GM19025 (cell line): ENCODE results near the gene PSAPL1.

Experiments used
- ATAC-seq: cut with Tn5 transposase; IDR thresholded peaks from one replicate; pipeline ENCODE4 v1.9.1; 2021; ENCODE audit warnings: mild to moderate bottlenecking, low read depth, moderate library complexity; ENCODE audit not compliant: unreplicated experiment

Gene PSAPL1

DNA sequence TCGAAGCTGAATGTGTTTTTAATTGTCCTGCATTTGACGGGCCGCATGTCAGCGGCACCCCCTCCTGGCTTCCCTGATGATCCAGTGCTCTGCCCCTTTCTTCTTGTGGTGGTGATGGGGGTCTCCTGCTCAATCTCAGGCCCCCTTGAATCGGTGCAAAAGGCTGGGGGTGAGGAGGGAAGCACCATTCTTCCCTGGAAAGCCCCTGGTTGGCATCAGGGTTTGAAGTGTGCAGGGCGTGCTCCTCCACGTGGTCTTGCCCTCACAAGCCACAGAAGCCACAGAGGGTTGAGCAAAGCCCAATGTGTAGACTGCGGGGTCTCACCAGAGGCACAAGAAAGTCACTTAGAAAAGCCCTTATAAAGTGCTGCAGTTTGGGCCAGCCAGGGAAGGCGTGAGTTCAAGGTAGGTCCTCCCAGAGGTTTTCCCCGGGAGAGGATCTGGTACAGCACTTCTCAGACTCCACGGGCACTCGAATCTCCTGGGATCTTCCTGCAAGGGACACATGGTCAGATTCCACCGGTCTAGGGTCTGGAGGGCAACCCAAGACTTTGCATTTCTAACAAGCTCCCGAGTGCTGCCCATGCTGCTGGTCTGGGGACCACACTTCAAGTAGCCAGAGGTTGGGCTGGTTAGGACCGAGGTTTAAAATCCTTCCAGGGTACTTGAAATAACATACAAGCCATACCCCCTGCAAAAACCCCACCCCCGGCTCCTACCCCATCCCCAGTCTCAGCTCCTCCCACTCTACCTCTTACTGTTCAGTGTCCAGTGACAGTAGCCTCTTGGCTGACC is 35.1 kb downstream of the PSAPL1 start:
- ATAC-seq = no peak

DNA sequence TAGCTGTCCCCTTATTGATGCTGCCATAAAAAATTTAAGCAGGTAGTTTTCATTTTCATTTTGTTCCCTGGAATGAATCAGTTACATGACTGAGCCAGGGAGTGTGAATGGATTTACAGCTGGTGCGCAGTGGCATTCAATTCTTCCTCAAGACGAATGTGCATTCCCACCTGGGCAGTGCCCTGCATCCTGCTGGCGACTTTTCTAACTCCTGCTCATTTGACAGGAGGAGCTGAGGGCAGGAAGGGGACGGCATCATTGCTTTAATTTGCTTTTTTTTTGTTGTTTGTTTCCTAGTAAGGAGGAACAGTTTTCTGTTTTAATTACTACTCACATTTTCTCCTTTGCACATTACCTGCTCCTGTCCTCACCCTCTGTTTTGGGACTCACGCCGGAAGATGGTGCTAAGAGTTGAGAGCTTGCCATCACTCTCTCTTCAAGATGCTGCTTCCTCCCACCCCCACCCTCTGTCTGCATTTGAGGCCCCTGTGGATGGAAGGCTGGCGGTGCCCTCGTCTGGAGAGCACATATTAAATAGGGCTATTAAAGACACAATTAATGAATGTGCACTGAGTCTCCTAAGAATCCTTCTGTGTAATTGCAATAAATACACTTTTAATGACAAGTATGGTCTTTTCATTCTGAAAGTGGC is 35.8 kb downstream of the PSAPL1 start:
- ATAC-seq = no peak

DNA sequence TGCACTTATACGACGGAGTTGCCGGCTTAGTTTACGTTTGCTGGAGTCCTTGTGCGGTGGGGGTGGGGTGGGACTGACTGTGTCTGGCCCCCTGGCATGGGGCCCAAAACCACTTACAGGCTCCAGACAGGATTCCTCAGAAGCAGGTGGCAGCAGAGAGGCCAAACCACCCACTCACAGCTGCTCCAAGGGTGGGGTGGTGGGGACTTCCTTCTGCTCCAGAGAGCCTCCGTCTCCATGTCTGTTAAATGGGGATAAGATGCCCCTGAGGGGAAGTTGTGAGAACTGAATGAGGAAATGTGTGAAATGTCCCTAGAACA is 36.7 kb downstream of the PSAPL1 start:
- ATAC-seq = no peak

DNA sequence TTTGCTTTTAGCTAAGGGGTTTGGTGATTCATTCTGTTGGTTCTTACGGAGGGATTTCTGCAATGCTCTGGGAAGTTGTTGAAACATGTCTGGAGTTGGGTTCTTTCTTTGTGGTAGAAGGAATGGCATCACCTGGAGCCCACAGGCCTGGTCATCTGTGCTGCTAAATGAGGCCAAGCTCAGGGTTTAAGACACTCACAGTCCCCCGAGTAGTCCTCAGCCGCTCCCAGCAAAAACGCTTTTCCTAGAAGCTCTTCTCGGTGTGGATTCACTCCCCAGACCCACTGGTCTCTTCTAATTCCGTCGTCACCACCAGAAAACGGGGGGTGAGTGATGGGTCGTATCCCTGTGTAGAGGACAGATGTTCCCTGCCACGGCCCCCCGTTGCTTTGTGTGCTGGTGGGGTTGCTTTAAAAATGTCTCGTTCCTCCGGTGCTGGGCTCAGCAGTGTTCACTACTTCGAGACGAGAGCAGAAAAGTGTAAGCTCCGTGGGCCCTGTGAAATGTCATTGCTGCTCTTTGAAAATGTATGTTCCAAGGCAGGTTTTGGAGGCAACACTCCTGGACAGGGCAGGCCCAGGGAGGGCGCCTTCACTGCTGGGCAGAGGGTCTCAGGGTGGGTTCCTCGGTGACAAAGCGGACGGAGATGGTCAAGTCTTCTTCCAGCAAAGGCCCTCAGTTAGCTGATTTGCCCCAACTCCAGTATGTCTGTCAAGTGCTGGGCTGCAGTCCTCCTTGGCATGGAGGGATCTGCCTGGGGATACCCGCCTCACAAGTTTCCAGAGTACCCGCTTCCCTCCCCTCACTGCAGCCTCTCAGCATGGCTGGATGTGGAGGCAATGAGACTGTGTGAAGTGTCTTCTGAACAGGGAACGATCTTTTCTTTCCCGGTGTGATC is 37.3 kb downstream of the PSAPL1 start:
- no peak for ATAC-seq

DNA sequence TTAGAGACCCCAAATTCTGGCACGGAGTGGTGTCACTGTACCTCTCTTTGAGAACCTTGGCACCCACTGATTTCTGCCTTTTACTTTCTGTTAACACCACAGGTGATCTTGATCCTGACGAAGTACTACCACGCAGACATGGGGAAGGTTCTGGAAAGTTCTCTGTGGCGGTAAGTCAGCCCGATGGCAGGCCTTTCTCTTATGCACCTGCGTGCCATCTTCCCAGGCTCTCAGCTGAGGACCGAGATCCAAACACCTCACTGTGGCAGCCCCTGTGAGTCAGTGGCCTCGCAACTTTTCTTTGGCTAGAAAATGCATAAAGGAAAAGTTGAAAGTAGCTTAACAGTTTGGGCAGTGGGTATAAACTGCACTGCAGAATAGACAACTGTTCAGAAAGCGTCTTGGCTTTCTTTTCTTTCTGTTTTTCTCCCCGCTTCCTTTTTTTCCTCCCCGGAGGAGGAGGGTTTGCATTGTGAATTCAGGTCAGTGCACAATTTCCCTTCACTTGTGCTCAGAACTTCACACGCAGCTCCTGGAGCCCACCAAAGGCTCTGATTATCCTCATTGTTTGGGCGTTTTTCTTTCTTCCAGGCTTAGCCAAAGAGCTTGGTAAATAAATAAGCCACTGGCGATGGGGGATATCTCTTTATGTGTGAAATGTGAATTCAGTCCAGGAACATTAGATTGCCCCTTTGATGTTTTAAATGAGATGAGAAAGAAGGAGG is 38.4 kb downstream of the PSAPL1 start:
- no peak for ATAC-seq

DNA sequence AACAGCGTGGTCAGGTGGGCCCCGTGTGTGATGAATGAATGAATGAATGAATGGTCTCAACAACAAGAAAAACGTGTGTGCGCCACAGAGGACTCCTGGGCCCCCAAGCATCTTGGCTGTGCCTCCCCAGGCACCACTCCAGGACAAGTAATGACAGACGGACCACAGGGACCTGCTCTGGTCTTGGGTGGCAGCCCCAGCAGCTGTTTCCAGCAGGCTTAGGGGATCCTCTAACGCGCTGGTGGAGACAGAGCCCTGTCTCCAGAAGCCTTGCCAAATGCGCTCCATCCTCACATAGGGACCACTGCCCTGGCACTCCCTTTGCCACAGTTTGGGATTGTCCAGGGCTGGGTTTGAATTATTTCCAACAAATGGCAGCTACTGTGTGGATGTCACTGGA is 39.1 kb downstream of the PSAPL1 start:
- no peak for ATAC-seq

DNA sequence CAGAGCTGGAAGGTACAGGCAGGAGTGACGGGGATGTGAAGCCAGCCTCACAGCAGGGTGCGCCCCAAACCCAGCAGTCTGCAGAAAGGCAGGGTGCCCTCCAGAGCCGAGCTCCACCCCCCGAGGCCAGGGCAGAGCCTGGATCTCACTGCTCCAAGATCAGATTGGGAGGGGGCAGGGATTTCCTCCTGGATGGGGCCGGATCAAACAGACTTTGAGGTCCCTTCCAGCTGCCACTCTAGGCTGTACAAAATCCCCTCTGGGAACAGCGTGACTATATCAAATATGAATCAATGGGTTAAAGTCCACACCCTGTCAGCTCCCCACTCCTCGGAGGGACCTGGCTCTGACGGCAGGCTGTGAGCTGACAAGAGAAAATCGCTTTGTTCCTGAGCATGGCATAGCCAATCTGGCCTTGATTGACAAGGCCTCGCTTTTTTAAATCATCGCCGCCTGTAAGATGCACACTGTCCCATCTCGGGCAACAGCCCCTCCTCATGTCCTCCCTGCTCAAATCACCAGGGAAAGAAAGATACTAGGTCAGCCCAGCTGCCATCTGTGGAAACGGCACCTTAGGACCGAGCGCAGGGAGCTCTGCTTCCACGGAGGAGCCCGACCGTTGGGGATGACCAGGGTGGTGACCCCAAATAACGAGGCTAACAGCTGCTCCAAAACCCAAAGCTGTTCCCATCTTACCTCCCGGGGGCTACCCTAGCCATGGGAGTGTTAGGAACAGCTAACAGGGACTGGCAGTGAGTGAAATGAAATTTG is 39.9 kb downstream of the PSAPL1 start:
- no peak for ATAC-seq

DNA sequence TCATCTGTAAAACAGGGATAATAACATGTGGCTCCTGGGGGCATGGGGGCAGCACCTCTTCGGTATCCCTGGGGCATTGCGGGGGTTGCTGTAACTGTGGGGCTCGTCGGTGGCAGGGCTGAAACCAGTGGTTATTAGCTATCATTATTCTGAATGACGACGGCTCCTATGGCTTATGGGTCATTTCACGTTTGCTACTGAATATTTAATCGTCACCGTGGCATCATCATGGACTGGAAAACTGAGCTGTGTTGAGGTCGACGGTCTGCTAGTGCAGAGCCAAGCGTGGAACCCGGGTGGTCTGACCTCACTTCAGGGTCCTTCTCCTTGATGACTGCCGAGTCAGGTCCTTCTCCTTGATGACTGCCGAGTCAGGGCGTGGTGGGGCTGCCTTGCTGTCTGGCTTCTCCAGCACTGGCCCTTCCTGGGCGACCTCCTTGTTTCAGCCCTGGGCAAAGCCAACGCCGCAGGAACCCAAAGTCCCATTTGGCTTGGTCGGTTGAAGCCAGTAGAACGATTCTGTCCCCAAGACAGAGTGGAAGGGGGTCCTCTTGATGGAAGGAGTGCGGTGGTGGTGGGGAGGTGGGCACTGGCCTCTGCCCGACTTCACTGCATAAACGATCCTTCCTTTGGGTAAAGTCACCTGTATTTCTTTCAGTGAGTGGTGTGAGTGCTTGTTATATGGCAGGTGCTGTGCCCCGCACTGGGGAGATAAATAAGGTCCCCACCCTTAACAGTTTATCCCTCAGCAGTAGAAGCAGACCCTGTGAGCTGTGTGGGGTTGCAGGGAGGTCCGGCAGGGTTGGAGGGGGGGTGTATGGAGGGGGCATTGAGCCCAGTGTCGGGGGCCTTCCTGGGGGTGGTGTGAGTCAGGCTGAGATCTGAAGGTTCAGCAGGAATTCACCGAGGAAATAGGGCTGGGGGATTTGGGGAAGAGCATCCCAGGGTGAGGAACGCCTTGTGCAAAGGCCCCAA is 40.8 kb downstream of the PSAPL1 start:
- no peak for ATAC-seq

DNA sequence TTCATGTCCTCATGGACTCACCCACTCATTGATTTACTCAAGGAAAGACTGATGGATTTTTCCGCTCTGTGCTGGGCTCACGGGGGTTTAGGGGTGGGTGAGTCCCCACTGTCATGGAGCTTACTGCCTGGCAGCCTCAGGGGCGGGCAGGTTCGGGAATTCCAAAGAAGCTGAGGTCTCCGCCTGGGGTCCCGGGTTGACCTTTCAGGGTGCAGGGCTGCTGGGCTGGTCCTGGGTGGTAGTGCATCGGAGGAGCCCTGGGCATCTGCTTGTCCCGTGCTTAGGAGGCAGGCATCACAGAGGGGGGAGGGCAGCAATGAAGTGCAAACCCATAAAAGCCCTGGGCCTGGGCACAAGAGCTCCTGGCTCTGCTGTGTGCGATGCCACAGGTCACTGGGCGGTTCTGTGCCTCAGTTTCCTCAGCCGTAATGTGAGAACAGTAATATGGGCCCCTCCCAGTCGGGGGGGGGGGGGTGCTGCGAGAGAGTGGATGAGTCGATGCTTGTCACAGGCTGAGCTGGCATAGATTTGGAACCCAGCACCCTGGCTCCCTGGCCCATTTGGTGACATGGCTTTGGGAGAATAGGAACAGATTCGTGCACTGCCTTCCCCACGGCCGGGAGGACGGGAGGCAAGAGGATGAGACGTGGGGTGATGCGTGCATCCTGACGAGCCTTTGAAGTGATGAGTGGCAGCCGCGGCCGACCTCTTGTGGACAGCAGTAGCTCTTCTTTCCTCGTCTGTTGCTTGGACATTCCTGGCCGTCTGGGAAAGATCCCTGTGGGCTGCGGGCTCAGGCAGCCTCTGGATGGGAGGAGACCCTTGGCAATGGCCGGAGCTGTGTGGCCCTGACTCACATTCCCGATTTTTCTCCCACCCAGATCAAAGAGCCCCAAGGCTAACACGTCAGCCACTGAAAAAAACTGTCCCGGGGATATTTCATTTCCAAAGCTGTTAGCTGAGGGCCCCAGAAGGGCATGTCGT is 42.0 kb downstream of the PSAPL1 start:
- ATAC-seq = no peak

DNA sequence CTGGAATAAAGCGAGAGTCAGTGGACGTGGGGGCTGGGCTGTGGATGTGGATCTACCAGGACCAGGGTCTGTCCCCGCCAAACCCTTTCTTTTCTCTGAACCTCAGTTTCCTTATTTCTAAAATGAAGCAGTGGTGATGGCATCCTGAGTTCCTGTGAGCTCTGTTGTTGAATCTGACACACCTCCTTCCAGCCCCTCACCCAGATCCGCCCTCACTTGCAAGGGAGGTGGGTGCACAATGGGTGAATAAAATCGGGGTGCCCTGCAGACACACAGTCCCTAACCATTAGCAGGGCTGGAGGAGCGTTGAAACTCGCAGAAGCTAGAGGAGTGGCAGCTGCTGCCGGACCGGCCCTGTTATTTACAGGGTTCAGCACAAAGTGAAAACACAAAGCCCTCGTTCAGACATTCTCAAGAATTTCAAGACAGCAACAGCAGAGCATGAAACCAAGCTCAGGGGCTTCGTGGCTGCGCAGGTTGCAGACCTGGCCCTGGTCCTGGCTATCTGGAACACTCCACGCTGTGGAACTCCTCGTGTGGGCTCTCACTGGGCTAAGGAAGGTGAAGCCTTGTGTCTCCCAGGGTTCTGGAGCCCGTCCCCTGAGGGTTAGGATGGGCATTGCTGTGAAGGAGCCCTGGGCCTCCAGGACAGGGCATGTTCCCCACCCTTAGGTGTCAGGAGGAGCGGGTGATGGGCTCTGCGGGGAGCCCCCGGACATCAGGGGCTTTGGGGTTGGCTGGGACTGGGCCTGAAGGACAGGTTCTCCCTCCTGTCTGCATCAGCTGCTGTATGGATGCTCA is 42.9 kb downstream of the PSAPL1 start:
- ATAC-seq = no peak

DNA sequence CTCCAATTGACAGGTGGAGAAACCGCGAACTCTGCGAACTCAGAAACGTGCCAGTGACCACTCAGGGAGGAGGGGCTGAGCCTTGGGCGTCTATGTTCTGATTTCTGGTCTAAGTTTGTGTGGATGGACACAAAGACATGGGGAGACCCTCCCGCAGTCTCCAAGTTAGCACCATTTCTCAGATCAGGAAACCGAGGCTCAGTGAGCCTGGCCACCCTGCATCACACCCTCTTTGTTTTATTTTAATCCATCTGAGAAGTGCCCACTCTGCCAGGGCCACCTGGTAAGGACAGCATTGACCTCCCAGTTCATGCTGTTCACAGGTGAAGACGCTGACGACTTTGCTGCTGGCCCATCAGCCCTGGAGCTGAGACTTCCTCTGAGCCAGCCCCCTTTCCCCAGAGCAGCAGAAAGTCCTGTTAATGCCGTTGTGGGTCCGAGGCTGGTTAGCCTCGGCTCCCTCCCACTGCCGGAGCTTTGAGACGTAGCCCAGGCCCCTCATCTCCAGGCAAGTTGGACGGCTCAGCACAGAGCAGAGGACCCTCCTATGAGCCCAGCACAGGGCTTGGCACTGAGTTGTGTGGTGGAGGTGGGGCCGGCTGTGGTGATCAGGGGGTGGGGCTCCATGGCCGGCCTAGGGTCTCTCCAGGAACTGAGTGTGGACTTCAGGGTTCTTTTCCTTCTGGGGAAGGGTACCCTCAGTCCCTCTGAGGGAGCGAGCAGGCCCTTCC is 43.7 kb downstream of the PSAPL1 start:
- ATAC-seq = no peak

DNA sequence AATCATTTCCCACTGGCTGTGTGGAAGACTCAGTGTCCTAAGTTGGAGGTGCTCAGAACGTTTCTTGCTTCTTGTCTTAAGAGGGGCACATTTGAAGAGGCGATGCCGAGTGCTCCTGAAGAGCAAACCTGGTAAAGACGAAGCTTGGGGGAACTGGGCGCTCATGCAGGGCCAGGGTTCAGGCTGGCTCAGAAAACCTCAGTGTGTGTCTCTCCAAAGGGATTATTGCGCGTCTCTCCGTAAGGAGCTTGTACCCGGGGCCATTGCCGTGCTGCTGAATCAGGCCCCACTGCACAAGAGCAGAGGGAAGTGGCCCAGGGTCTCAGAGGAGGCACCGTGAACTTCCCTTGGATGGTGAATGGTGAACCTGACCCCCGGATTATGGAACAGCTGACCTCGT is 44.4 kb downstream of the PSAPL1 start:
- ATAC-seq = no peak

DNA sequence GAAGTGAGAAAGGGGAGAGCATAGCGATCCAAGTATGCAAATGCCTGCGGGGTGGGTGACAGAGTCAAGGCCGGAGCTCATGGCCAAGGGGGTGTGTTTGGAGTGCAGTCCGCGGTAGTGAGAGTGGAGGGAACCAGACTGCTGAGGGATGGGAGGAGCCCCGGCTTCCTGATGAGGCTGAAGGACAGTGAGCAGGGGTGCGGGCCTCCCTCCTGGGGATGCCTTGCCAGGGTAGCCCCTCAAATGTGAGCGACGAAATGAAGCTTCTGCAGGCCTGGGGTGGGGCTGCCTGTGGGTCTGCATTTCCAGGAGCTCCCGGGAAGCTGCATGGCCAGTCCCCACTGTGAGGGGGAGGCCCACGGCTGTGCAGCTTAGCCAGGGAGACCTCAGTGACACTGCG is 45.0 kb downstream of the PSAPL1 start:
- ATAC-seq = no peak

DNA sequence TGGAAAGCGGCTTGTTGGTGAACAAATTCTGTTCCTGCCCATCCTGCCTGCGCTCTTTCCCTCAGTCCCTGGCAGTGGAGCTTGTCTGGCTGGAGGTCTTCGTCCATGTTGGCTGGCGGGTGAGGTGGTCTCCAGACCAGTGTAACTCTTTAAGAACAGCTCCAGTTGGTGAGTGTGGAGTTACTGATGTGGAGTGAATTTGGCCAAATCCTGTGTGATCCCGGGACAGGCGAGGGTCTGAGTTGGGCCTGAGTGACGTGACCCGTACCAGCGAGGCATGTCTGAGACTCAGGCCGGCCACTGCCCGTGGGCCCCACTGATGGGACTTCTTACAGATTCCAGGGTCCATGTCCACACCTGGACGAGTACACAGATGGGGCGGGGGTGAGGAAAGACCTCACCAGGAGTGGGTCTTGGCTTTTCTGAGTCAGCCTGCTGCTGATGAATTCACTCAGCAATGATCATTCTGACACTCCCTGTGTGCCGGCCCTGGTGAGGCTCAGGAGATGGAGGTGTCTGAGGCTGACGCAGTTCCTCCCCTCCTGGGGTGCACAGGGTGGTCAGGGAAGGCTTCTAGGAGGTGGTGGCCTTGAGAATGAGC is 45.5 kb downstream of the PSAPL1 start:
- no peak for ATAC-seq

DNA sequence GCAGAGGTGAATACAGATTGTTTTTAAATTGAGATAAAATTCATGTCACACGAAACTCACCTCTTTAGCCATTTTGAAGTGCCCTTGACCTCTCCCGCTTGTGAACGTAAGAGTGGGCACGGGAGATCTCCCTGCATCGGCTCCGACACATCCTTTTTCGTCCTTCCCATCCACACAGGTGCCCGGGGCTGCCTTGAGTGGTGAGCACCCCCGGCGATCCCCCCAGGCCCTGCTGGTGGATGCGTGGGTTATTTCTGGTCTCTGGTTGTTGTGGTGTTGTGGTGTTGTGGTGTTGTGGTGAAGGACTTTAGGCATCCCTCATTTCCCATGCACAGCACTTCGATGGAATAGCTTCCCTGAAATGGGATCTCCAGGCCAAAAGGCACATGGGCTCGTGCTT is 46.1 kb downstream of the PSAPL1 start:
- ATAC-seq = no peak

DNA sequence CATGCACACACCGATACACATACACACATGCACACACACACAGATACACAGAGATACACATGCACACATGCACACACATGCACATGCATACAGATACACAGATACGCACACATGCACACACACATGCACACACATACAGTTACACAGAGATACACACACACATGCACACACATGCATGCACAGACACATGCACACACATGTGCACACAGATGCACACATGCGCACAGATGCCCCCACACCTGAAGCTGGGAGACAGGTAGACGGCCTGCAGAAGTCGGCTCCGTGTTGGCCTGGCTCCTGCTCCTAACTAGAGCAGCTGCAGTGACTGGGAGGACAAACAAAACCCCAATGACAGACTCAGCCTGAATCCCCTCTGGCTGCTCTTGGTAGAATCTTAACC is 46.8 kb downstream of the PSAPL1 start:
- ATAC-seq = no peak
